Measurements from ENCODE around the gene NXPE1. TPM values are rescaled to one million over a fixed set of nuclear protein-coding genes. Genes with fewer than 3 reads are reported as not detected.
"Not testable (repeated sequence)": the region's sequence is repeated elsewhere in the genome, so short reads cannot be mapped to it uniquely, and the experiment has no call there.

NXPE1 gene
- polyA plus RNA-seq (2013, experiment 1 of 2; ENCODE audit: insufficient read length) = not detected
- not detected for polyA plus RNA-seq (2013, experiment 2 of 2; ENCODE audit: insufficient read length)

DNA sequence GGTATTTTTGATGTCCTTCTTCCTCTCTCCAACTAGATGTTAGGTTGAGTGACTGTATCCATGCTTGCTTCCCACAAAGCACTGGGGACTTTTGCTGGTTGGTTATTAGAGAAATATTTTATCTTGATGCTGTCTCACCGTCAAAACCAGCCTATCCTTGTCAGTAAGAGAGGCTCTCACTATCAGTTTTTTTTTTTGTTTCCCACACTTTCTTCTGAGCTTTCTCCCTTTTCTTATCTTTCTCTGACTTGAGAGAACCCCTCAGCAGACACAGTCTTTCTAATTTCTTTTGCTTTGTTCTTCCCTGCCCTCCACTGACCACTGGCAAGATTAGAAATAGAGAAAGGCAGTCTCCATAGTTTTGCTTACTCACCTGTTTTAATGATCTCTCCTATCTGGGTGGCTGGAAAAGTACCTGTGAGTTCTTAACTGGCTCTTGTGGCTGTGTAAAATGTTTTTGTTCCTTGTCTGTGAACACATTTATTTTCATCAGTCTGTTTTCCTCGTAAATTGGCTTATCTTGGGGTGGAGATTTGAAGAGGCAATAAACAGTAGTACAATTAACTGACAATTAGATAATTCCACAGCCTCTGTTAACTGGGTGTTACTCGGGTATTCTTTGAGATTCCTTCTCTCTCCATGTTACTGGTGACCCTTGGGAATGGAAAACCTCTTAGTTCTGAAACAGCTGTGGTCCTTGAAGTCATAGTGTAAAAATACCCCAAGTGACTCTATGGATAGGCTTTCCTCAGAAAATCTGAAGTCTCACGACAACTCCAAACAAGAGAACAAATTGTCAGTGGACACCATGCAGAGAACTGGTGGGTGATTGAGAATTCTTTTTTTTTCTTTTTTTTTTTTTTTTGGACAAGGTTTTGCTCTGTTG lies at the start of gene NXPE1:
NXPE1 (minus strand) TSS at position 457 of the 886 bp plus-strand sequence. CDS start 8,680 bp downstream, outside the sequence.
- DNase-seq = no peak

DNA sequence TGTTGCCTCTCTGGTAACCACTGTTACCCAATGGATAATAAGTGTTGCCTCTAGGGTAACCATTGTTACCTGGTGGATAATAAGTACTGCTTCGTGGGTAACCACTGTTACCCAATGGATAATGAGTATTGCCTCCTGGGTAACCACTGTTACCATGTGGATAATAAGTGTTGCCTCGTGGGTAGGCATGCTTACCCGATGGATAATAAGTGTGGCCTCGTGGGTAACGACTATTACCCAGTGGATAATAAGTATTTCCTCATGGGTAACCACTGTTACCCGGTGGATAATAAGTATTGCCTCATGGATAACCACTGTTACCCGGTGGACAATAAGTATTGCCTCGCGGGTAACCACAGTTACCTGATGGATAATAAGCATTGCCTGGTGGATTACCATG lies 49.7 kb upstream of the NXPE1 start:
- DNase-seq = no peak

DNA sequence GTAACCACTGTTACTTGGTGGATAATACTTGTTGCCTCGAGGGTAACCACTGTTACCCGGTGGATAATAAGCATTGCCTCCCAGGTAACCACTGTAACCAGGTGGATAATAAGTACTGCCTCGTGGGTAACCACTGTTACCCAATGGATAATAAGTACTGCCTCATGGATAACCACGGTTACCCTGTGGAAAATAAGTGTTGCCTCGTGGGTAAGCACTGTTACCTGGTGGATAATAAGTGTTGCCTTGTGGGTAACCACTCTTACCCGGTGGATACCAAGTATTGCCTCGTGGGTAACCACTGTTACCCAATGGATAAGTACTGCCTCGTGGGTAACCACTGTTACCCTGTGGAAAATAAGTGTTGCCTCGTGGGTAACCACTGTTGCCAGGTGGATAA lies 48.9 kb upstream of the NXPE1 start:
- not testable (repeated sequence) for DNase-seq

DNA sequence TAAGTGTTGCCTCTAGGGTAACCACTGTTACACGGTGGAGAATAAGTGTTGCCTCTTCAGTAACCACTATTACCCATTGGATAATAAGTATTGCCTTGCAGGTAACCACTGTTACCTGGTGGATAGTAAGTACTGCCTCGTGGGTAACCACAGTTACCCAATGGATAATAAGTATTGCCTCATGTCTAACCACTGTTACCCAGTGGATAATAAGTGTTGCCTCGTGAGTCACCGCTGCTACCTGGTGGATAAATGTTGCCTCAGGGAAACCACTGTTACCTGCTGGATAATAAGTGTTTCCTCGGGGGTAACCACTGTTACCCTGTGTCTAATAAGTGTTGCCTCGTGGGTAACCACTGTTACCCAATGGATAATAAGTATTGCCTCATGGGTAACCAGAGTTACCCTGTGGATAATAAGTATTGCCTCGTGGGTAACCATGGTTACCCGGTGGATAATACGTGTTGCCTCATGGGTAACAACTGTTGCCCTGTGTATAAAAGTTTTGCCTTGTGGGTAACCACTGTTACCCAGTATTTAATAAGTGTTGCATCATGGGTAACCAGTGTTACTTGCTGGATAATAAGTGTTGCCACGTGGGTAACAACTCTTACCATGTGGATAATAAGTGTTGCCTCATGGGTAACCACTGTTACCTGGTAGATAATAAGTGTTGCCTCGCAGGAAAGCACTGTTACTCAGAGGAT lies 48.2 kb upstream of the NXPE1 start:
- DNase-seq = no peak

DNA sequence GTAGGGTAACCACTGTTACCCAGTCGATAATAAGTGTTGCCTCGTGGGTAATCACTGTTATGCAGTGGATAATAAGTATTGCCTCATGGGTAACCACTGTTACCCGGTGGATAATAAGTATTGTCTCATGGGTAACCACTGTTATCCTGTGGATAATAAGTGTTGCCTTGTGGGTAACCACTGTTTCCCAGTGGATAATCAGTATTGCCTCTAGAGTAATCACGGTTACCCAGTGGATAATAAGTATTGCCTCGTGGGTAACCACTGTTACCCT lies 47.1 kb upstream of the NXPE1 start:
- not testable (repeated sequence) for DNase-seq

DNA sequence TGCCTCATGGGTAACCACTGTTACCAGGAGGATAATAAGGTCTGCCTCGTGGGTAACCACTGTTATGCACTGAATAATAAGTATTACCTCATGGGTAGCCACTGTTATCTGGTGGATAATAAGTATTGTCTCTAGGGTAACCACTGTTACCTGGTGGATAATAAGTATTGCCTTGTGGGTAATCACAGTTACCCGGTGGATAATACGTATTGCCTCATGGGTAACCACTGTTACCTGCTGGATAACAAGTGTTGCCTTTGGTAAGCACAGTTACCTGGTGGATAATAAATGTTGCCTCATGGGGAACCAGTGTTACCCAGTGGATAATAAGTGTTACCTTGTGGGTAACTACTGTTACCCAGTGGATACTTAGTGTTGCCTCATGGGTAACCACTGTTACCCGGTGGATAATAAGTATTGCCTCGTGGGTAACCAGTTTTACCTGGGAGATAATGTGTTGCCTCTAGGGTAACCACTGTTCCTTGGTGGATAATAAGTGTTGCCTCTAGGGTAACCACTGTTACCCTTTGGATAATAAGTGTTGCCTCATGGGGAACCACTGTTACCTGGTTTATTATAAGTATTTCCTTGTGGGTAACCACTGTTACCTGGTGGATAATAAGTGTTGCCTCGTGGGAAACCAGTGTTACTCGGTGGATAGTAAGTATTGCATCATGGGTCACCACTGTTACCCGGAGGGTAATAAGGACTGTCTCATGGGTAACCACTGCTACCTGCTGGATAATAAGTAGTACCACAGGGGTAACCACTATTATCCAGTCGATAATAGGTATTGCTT lies 46.5 kb upstream of the NXPE1 start:
- DNase-seq = no peak

- no peak for DNase-seq
Measured at GRCh38 chr11:114605370-114605769, 45.7 kb upstream of the NXPE1 start.

DNA sequence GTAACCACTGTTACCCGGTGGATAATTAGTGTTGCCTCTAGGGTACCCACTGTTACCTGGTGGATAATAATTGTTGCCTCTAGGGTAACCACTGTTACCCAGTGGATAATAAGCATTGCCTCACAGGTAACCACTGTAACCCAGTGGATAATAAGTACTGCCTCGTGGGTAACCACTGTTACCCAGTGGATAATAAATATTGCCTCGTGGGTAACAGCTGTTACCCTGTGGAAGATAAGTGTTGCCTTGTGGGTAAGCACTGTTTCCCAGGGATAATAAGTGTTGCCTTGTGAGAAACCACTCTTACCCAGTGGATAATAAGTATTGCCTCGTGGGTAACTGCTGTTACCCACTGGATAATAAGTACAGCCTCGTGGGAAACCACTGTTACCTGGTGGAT lies 45.2 kb upstream of the NXPE1 start:
- DNase-seq = no peak

DNA sequence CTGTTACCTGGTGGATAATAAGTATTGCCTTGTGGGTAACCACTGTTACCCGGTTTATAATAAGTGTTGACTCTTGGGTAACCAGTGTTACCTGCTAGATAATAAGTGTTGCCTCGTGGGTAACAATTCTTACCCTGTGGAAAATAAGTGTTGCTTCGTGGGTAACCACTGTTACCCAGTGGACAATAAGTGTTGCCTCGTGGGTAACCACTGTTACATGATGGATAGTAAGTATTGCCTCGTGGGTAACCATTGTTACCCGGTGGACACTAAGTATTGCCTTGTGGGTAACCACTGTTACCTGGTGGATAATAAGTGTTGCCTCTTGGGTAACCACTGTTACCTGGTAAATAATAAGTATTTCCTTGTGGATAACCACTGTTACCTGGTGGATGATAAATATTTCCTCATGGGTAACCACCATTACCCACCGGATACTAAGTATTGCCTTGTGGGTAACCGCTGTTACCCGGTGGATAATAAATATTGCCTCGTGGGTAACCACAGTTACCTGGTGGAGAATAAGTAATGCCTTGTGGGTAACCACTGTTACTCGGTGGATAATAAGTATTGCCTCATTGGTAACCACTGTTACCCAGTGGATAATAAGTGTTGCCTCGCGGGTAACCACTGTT lies 44.6 kb upstream of the NXPE1 start:
- DNase-seq = no peak

DNA sequence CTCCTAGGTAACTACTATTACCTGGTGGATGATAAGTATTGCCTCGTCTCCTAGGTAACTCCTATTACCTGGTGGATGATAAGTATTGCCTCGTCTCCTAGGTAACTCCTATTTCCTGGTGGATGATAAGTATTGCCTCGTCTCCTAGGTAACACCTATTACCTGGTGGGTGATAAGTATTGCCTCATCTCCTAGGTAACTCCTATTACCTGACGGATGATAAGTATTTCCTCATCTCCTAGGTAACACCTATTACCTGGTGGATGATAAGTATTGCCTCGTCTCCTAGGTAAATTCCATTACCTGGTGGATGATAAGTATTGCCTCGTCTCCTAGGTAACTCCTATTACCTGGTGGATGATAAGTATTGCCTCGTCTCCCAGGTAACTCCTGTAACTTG lies 43.5 kb upstream of the NXPE1 start:
- DNase-seq = not testable (repeated sequence)

DNA sequence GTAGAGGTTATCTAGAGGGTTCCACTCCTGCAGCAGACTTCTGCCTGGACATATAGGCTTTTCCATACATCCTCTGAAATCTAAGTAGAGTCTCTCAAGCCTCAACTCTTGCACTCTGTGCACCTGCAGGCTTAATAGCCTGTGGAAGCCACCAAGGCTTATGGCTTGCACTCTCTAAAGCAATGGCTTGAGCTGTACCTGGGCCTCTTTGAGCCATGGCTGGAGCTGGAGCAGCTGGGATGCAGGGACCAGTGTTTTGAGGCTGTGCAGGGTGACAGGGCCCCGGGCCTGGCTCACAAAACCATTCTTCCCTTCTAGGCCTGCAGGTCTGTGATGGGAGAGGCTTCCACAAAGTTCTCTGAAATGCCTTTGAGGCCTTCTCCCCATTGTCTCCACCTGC lies 38.8 kb upstream of the NXPE1 start:
- DNase-seq = no peak

- DNase-seq = no peak
Measured at GRCh38 chr11:114596175-114596919, 36.7 kb upstream of the NXPE1 start.

- no peak for DNase-seq
Measured at GRCh38 chr11:114595571-114595970, 35.9 kb upstream of the NXPE1 start, which contains the start of gene NXPE4. NXPE4 (minus strand) TSS chr11:114595786; CDS start chr11:114594759, 1,027 bp downstream.

GRCh38 chr11:114594703-114595102 lies 35.0 kb upstream of the NXPE1 start:
- DNase-seq = no peak

GRCh38 chr11:114587398-114587953 lies 27.8 kb upstream of the NXPE1 start:
- no peak for DNase-seq

- no peak for DNase-seq
Measured at GRCh38 chr11:114586797-114587196, 27.1 kb upstream of the NXPE1 start.

- no peak for DNase-seq
Measured at GRCh38 chr11:114571712-114572111, 12.0 kb upstream of the NXPE1 start.

- DNase-seq = no peak
Measured at GRCh38 chr11:114569801-114570200, 10.1 kb upstream of the NXPE1 start.

DNA sequence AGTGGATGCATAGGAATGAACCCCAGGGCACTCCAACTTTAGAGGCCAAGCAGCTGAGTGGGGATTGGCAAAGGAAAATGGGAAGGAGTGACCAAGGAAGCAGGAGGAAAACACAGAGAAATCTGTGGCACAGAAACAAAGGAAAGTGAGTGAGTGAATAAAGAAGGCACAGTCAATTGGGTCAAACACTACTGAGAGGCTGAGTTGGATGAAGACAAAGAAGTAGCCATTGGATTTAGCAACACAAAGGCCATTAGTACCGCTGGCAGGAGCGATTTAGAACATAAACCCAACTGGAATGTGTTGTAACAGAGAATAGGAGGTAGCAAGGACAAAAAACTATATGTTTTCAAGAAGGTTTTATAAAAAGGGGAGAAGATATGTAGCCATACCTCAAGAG lies 6.6 kb upstream of the NXPE1 start:
- no peak for DNase-seq

DNA sequence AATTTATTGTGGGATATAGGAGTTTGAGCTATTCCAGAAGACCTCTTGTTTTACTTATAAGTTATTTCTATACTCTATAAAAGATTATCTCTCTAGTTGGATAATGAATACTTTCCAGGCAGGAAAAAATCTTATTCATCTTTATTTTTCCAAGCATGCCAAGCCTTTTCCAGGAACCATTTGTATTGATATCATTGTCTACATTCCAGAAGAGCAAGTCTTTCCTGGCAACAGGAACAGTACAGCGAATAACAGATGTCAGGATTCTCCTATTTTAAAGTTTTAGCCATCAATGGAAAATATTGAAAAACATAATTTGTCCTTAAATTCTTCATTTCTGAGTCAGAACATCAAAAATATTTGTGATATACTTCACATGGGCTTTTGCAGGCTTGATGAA lies 5.2 kb upstream of the NXPE1 start:
- DNase-seq = peak; percentile 19

DNA sequence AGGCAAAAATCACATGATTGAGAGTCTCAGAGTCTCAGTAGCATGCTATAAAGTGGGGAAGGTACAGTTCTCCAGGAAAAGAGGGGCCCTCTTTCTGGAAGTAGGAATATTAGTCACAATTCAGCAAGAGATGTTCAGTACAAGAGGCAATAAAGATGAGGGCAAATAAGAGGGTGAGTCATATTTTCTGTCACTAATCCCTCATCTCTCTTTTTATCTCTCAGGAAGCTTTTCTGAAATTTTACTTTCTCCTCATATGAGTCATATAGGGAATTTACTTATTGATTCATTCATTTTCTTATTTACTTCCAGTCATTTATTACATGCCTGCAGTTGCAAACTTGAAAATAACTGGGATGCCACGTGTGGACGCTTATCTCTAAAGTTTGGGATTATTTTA lies 3.4 kb upstream of the NXPE1 start:
- peak; percentile 9 for DNase-seq

Measured in fibroblast of skin of scalp (primary cell).